K562 (cell line): ENCODE results near the gene MAD1L1. TPM values are rescaled to one million over a fixed set of nuclear protein-coding genes. Genes with fewer than 3 reads are reported as not detected.

Experiments used
- ATAC-seq: fragments of 200-7000 bp; cut with Tn5 transposase; 3 replicates; pipeline ENCODE4 v1.9.1; 2020; ENCODE audit warnings: moderate library complexity
- BruUV-seq: library from RNA; stranded (reverse); fragments of 400-500 nt; replicated peaks from 2 replicates; lab custom pipeline; 2021; lab: Mats Ljungman, UMichigan
- CTCF ChIA-PET: fragments of 300-600 bp; formaldehyde crosslinking; extraction: SDS; loops from one replicate; lab custom pipeline; 2021; ENCODE audit warnings: low intra/inter-chr PET ratio; lab: Yijun Ruan, JAX
- POLR2A ChIA-PET: fragments of 300-600, 350-650 bp; sonication (Branson Sonifier 250); formaldehyde crosslinking; extraction: SDS; loops from one replicate; lab custom pipeline; 2021; ENCODE audit warnings: antibody characterized with exemption, inconsistent platforms; lab: Yijun Ruan, JAX
- DNase-seq, 4 experiments: peaks; one replicate each; pipeline versions ENCODE4 v3.0.0 to v3.0.0-alpha.2; 2011 to 2018; ENCODE audit warnings: low spot score in 3 of 4, mixed read lengths in 3 of 4; ENCODE audit errors: extremely low read depth in 1 of 4
- FAIRE-seq: peaks from 2 replicates; lab custom pipeline; 2011; peaks lifted over from hg19 to GRCh38; lab: Jason Lieb, UNC
- H2AFZ ChIP-seq: 2 replicates; pipeline ENCODE4 v1.6.0; 2011; ENCODE audit warnings: low read depth, low read length, control low read depth, inconsistent platforms
- H3K27ac ChIP-seq: fragments of 200-600 bp; 3 replicates; pipeline ENCODE4 v1.8.0; 2011; ENCODE audit warnings: low read depth, mild to moderate bottlenecking, control low read depth, inconsistent platforms, low read length, moderate library complexity, mixed read lengths; ENCODE audit errors: extremely low read depth
- H3K27me3 ChIP-seq, 2 experiments: fragments of 300-600 bp in 1 of 2; 2 replicates in 1 of 2; 3 replicates in 1 of 2; pipeline versions ENCODE4 v1.6.0 to v1.8.0; 2011; ENCODE audit warnings: inconsistent platforms in 2 of 2, low read length in 2 of 2, mild to moderate bottlenecking in 1 of 2, mixed read lengths in 1 of 2, moderate library complexity in 1 of 2; ENCODE audit not compliant: control insufficient read depth in 2 of 2, insufficient read depth in 2 of 2
- H3K36me3 ChIP-seq: fragments of 300-600 bp; 3 replicates; pipeline ENCODE4 v1.8.0; 2011; ENCODE audit warnings: mild to moderate bottlenecking, low read length, inconsistent platforms; ENCODE audit not compliant: control insufficient read depth, insufficient read depth
- H3K4me1 ChIP-seq, 2 experiments: fragments of 200-600 bp in 1 of 2; replicated peaks in 1 of 2; 2 replicates in 1 of 2; 3 replicates in 1 of 2; pipeline versions ENCODE4 v1.5.1 to v1.8.0; 2011; ENCODE audit warnings: inconsistent platforms in 2 of 2, low read length in 2 of 2, mild to moderate bottlenecking in 1 of 2, mixed read lengths in 1 of 2, moderate library complexity in 1 of 2; ENCODE audit not compliant: control insufficient read depth in 2 of 2, insufficient read depth in 2 of 2
- H3K4me2 ChIP-seq: 2 replicates; pipeline ENCODE4 v1.6.1; 2011; ENCODE audit warnings: low read length, control low read depth, inconsistent platforms, mixed read lengths; ENCODE audit not compliant: insufficient read depth
- H3K4me3 ChIP-seq: fragments of 200-600 bp; sonication (generic), shearing (Covaris generic); 2 replicates; pipeline ENCODE4 v1.5.1; 2016; ENCODE audit warnings: control low read depth, inconsistent platforms
- H3K79me2 ChIP-seq: fragments of 200-600 bp; 3 replicates; pipeline ENCODE4 v1.8.0; 2011; ENCODE audit warnings: low read length, inconsistent platforms; ENCODE audit not compliant: control insufficient read depth, insufficient read depth
- H3K9ac ChIP-seq, 2 experiments: 2 replicates each; pipeline versions ENCODE4 v1.6.0 to v1.6.1; 2011; ENCODE audit warnings: low read depth in 2 of 2, low read length in 2 of 2, control low read depth in 1 of 2, inconsistent platforms in 1 of 2, mild to moderate bottlenecking in 1 of 2, mixed read lengths in 1 of 2; ENCODE audit not compliant: insufficient read depth in 1 of 2
- H3K9me1 ChIP-seq: one replicate; pipeline ENCODE4 v1.6.0; 2011; ENCODE audit warnings: inconsistent platforms, mild to moderate bottlenecking, low read length, moderate library complexity; ENCODE audit not compliant: control insufficient read depth, insufficient read depth
- H3K9me3 ChIP-seq: replicated peaks from 2 replicates; pipeline ENCODE4 v1.5.1; 2011; ENCODE audit warnings: low read depth, low read length, inconsistent platforms; ENCODE audit not compliant: control insufficient read depth, insufficient read depth
- H4K20me1 ChIP-seq: replicated peaks from 2 replicates; pipeline ENCODE4 v1.6.1; 2011; ENCODE audit warnings: low read length, inconsistent platforms, mixed read lengths; ENCODE audit not compliant: control insufficient read depth, insufficient read depth
- ZNF449 ChIP-seq: fragments of 250-450 bp; sonication (Bioruptor Pico); IDR thresholded peaks from 2 replicates; pipeline ENCODE4 v1.8.0; 2022; ENCODE audit warnings: moderate library complexity, mild to moderate bottlenecking, inconsistent platforms
- WGBS: fragments of 100-300 bp; shearing (Covaris generic); methylation state at CpG from one replicate; pipeline ENCODE4 v1.1.6; 2016; ENCODE audit warnings: low coverage, mixed read lengths; ENCODE audit not compliant: insufficient coverage; ENCODE audit errors: missing lambda C conversion rate; 5-methylcytosine and 5-hydroxymethylcytosine counted together
- in situ Hi-C: fragments of 300-500 bp; cut with MboI; formaldehyde crosslinking; loops from 4 replicates; pipeline ENCODE4 v1.15.0; 2018; ENCODE audit warnings: inconsistent platforms, mixed read lengths
- intact Hi-C: fragments of 100-400 bp; cut with micrococcal nuclease; formaldehyde crosslinking; loops from 2 replicates; pipeline ENCODE4 v1.14.2; 2022
- polyA plus RNA-seq, 8 experiments: library from polyadenylated mRNA; depleted of rRNA in 4 of 8; stranded (reverse) in 5 of 8; unstranded in 3 of 8; fragments of >200 nt; fragmentation: Nextera tagmentation in 2 of 8; fragmentation: Illumina TruSeq in 1 of 8; extraction: Ambion mirVana in 2 of 8; extraction: Trizol in 1 of 8; gene quantifications; 2 replicates each; pipeline versions ENCODE4 v1.2.1 to v1.2.3, GENCODE V29; 2011 to 2014; ENCODE audit warnings: inconsistent platforms in 1 of 8, missing spikeins in 1 of 8
- total RNA-seq, 7 experiments: library from RNA; depleted of rRNA in 6 of 7; stranded (reverse); fragments of >200 nt in 6 of 7; fragmentation: Illumina TruSeq in 2 of 7; extraction: Trizol in 2 of 7; gene quantifications; 2 replicates each; pipeline versions ENCODE4 v1.2.1 to v1.2.3, GENCODE V29; 2011 to 2021; ENCODE audit warnings: low replicate concordance in 1 of 7

MAD1L1 gene
- total and polyA plus RNA-seq, 9 of the 15 experiments (the other 6 are each of a cell fraction or from before 2014, with no cell fraction given): 1.7 to 89.7 (median 18.0) TPM

DNA sequence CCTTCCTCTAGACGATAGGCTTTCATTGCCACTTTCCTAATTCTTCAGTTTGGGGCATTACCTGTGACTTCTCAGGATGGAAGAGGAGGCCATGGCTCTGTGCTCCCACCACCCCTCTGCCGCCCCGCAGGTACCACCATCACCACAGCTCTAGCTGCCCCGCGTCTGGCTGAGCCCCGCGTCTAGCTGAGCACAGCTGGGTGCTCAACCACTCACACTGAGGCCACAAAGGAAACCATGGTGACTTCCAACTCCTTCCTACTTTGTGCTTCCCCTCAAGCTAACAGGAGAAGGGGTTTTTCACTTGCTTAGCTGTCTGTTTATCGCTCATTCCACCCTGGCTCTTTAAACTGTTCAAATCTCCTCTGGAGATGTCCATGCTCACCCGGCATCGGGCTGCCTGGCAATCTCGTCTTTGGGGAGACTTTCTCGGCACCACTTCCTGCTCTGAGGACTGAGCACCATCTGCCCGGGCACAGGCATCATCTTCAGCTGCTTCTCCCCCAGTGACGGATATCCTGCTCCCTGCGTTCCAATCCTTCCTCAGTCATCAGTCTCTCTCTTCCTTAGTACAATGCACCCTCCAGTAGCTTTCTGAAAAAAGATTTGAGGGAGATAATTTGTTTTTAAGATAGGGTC is 59.4 kb downstream of the MAD1L1 start:
- ATAC-seq (no peak), FAIRE-seq (no peak), DNase-seq (no peak)
- ChIA-PET CTCF (no interaction called here), POLR2A (interaction anchor here (0.6 kb wide), 2 partner anchors 20 to 56 kb away, joined by 3 read pairs; no protein-coding TSS in a partner anchor)
- 88% methylated on average over 15 of the region's 15 CpGs for WGBS
- Histone ChIP-seq H3K9me1 (peaks cover 3% of the 10 kb centered on the region), H3K4me1 (peaks cover 0 to 16% of the 10 kb centered on the region in 2 experiments; a peak in 1 of 5 replicates), H2AFZ (no peak overlapping the region), H3K4me2 (no peak overlapping the region), H3K36me3 (peaks cover 24% of the 10 kb centered on the region; the same call in 2 of the 3 replicates), H3K4me3 (no peak overlapping the region), H3K27ac (no peak overlapping the region), H3K79me2 (no peaks in the 10 kb centered on the region), H4K20me1 (peaks cover 8% of the 10 kb centered on the region), H3K9me3 (no peaks in the 10 kb centered on the region), H3K27me3 (no peaks in the 10 kb centered on the region), H3K9ac (0 out of 4 replicates have a peak overlapping the region, but pooled peaks of 1 of the 2 experiments have one; percentile 23)
- in situ Hi-C loops: no loop called here
- no TSS peak for BruUV-seq
- TF ChIP-seq ZNF449 (CRISPR knock-in tag): no peak
- intact Hi-C loops: no loop called here
